Lower lobe of right lung (tissue), 2 donors: ENCODE measurements around the gene CLEC9A. TPM values are rescaled to one million over a fixed set of nuclear protein-coding genes. Genes with fewer than 3 reads are reported as not detected.

Source experiments
- ATAC-seq, 2 donors: fragments of 200-7000 bp; cut with Tn5 transposase; one replicate each; pipeline ENCODE4 v1.9.1; 2020 to 2022; ENCODE audit warnings: mild to moderate bottlenecking in 2 of 2, moderate library complexity in 2 of 2
- DNase-seq: peaks from one replicate; pipeline ENCODE4 v3.0.0-alpha.2; 2020
- H3K27ac ChIP-seq: fragments of 200-600 bp; one replicate; pipeline ENCODE4 v1.8.0; 2022
- H3K27me3 ChIP-seq: fragments of 200-600 bp; one replicate; pipeline ENCODE4 v1.8.0; 2022; ENCODE audit warnings: low read depth
- H3K36me3 ChIP-seq: fragments of 200-600 bp; one replicate; pipeline ENCODE4 v1.8.0; 2022; ENCODE audit warnings: mild to moderate bottlenecking
- H3K4me1 ChIP-seq: fragments of 200-600 bp; one replicate; pipeline ENCODE4 v1.8.0; 2022
- H3K4me3 ChIP-seq: fragments of 200-600 bp; one replicate; pipeline ENCODE4 v1.8.0; 2022; ENCODE audit warnings: mild to moderate bottlenecking
- H3K9me3 ChIP-seq: fragments of 200-600 bp; one replicate; pipeline ENCODE4 v1.8.0; 2022
- CTCF ChIP-seq: fragments of 200-600 bp; IDR thresholded peaks from one replicate; pipeline ENCODE4 v1.8.0; 2022; ENCODE audit warnings: antibody characterized with exemption, mild to moderate bottlenecking
- intact Hi-C: fragments of 100-400 bp; cut with DNase I; formaldehyde crosslinking; loops from one replicate; pipeline ENCODE4 v1.11.0; 2022
- total RNA-seq: library from RNA; stranded (reverse); fragmentation: NEBNext Ultra II Directional; extraction: Animal tissue kit (Norgen Biotek cat#: 25700); gene quantifications from one replicate; pipeline ENCODE4 v1.2.1, GENCODE V29; 2021
- donor health status: DM: no; HTN: yes; CAD: no; lungs with severe emphysema.

The CLEC9A gene
- total RNA-seq, 1 donor from 2014 or later, result 0.30 TPM

- DNase-seq (no peak), ATAC-seq (no peak)
- no peak for TF ChIP-seq CTCF
- intact Hi-C loops, result no loop called here
- H3K27ac ChIP-seq, result no peak overlapping the region
- no peaks in the 10 kb centered on the region for H3K27me3 ChIP-seq
- no peak overlapping the region for H3K4me3 ChIP-seq
- H3K4me1 ChIP-seq, result peaks cover 32% of the 10 kb centered on the region
- no peaks in the 10 kb centered on the region for H3K9me3 ChIP-seq
- H3K36me3 ChIP-seq, result peaks cover 5% of the 10 kb centered on the region
Observed at GRCh38 chr12:10070380-10070779, 39.9 kb downstream of the CLEC9A start.

GRCh38 chr12:10072131-10072530 lies 41.6 kb downstream of the CLEC9A start:
- H3K27ac ChIP-seq, result no peak overlapping the region
- peaks cover 29% of the 10 kb centered on the region for H3K4me1 ChIP-seq
- peaks cover 5% of the 10 kb centered on the region for H3K36me3 ChIP-seq
- ATAC-seq (no peak), DNase-seq (no peak)
- intact Hi-C loops, result no loop called here
- TF ChIP-seq CTCF, result no peak
- H3K4me3 ChIP-seq, result no peak overlapping the region
- no peaks in the 10 kb centered on the region for H3K27me3 ChIP-seq
- no peaks in the 10 kb centered on the region for H3K9me3 ChIP-seq

GRCh38 chr12:10073261-10073660 lies 42.8 kb downstream of the CLEC9A start:
- ATAC-seq (no peak), DNase-seq (no peak)
- intact Hi-C loops, result no loop called here
- Histone ChIP-seq H3K27ac (no peak overlapping the region), H3K4me3 (no peak overlapping the region), H3K9me3 (no peaks in the 10 kb centered on the region), H3K27me3 (no peaks in the 10 kb centered on the region), H3K36me3 (peaks cover 5% of the 10 kb centered on the region), H3K4me1 (peaks cover 20% of the 10 kb centered on the region)
- TF ChIP-seq CTCF, result no peak

GRCh38 chr12:10075451-10075850 lies 45.0 kb downstream of the CLEC9A start:
- Histone ChIP-seq H3K9me3 (no peaks in the 10 kb centered on the region), H3K4me3 (no peak overlapping the region), H3K27ac (no peak overlapping the region), H3K4me1 (no peaks in the 10 kb centered on the region), H3K27me3 (no peaks in the 10 kb centered on the region), H3K36me3 (peaks cover 5% of the 10 kb centered on the region)
- intact Hi-C loops, result no loop called here
- DNase-seq (no peak), ATAC-seq (no peak)
- TF ChIP-seq CTCF, result no peak

GRCh38 chr12:10082117-10082874 lies 51.8 kb downstream of the CLEC9A start:
- H3K36me3 ChIP-seq, result no peaks in the 10 kb centered on the region
- DNase-seq (no peak), ATAC-seq (peak; percentile 41 to 42)
- intact Hi-C loops, result no loop called here
- peaks cover 5% of the 10 kb centered on the region for H3K9me3 ChIP-seq
- no peaks in the 10 kb centered on the region for H3K27me3 ChIP-seq
- no peak overlapping the region for H3K4me3 ChIP-seq
- no peak overlapping the region for H3K27ac ChIP-seq
- no peak for TF ChIP-seq CTCF
- H3K4me1 ChIP-seq, result peaks cover 10% of the 10 kb centered on the region
